ENCODE measurements around the gene PDZRN4.

Gene PDZRN4

DNA sequence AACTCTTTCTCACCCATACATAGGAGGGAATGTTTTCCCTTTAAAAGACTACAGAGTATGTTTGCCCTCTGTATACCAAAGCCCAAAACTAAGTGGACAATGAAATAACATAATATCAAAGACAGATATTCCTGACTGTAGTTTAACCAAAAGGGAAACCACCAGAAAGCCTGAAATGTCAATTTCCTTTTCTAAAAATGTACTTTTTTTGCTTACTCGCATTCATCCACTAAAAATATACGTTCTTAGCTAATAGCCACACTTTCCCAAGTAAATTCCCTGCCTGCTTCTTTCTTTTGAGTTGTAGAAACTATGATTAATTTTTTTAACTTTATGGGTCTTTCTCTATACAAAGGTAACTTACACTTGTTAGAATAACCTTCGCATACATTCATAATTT, 280.2 kb downstream of the PDZRN4 start:
- DNase-seq (ENCODE audit: low spot score) = no peak
- TF ChIP-seq CTCF (IDR thresholded peaks at IDR 0.05; ENCODE audit: borderline replicate concordance, control extremely low read depth, extremely low read depth, insufficient read depth, missing control alignments) = no peak
- in situ Hi-C loops (cut with MboI; ENCODE audit: low sequenced_read_pairs, unreplicated experiment) = no loop called here

- no peak for DNase-seq (ENCODE audit: low spot score)
- no peak for TF ChIP-seq CTCF (IDR thresholded peaks at IDR 0.05; ENCODE audit: borderline replicate concordance, control extremely low read depth, extremely low read depth, insufficient read depth, missing control alignments)
- in situ Hi-C loops (cut with MboI; ENCODE audit: low sequenced_read_pairs, unreplicated experiment) = no loop called here
Measured at GRCh38 chr12:41468756-41469155, 280.6 kb downstream of the PDZRN4 start.

- in situ Hi-C loops (cut with MboI; ENCODE audit: low sequenced_read_pairs, unreplicated experiment) = no loop called here
- no peak for DNase-seq (ENCODE audit: low spot score)
- no peak for TF ChIP-seq CTCF (IDR thresholded peaks at IDR 0.05; ENCODE audit: borderline replicate concordance, control extremely low read depth, extremely low read depth, insufficient read depth, missing control alignments)
Measured at GRCh38 chr12:41473441-41473840, 285.3 kb downstream of the PDZRN4 start.

DNA sequence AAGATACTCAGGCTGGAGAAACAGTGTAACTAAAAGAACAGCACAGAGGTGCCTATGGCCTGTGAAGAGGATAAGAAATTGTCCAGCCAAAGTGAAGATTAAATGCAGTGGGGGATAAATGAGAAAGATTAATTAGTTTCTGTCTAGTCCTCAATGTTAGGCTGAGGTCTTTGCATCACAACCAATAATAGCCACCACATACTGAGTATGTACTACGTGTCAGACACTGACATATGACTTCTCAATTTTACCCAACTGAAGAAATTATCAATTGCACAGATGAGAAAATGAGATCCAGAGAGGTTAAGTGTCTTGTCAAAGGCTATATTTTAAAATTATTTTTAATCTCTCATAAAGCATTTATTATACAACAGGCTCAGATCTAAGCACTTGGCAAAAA, 285.9 kb downstream of the PDZRN4 start:
- in situ Hi-C loops (cut with MboI; ENCODE audit: low sequenced_read_pairs, unreplicated experiment) = no loop called here
- no peak for TF ChIP-seq CTCF (IDR thresholded peaks at IDR 0.05; ENCODE audit: borderline replicate concordance, control extremely low read depth, extremely low read depth, insufficient read depth, missing control alignments)
- no peak for DNase-seq (ENCODE audit: low spot score)

DNA sequence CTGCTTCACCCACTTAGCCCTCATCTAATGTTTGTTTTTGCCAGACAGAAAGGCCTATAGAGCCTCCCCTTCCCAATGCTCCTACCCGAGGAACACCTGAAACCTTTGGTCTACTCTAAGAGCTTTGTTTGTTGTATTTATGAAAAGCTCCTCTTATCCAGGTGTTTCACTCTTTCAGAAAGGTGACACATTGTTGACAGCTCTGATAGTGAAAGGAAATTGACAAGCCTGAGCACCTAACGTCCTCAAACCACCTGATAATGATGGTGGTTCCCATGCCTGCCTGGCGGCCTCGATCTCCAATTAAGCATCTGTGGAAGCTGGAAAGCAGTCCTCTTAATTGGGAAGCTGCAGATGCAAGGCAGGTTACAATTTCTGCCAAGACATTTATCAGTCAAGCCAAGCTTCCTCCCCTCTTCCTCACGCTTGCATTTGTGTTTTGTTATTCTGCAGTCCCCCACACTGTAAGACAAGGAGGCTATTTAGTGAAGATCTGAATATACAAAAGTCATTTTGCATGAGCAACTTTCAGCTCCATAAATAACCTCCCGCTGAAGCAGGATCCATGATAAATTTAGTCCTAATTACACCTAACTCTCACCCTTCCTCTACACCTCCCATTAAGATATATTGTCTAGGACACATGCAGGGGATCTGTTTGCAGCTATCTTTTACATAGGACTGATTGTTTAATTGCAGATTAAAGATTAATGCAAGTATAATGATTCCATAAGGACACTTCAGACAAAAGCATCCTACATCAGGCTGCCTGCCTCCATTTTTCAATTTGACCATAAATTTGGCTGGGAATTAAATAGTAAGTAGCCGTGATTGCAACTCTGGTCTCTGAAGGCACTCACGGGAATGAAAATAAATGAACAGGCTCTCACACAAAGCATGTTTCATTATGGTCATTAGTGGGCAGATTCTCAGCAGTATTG, 288.6 kb downstream of the PDZRN4 start:
- no peak for TF ChIP-seq CTCF (IDR thresholded peaks at IDR 0.05; ENCODE audit: borderline replicate concordance, control extremely low read depth, extremely low read depth, insufficient read depth, missing control alignments)
- in situ Hi-C loops (cut with MboI; ENCODE audit: low sequenced_read_pairs, unreplicated experiment) = no loop called here
- DNase-seq (ENCODE audit: low spot score) = no peak

GRCh38 chr12:41479426-41479825, 291.3 kb downstream of the PDZRN4 start:
- in situ Hi-C loops (cut with MboI; ENCODE audit: low sequenced_read_pairs, unreplicated experiment) = no loop called here
- no peak for TF ChIP-seq CTCF (IDR thresholded peaks at IDR 0.05; ENCODE audit: borderline replicate concordance, control extremely low read depth, extremely low read depth, insufficient read depth, missing control alignments)

More at GRCh38 chr12:41479426-41479825, 291.3 kb downstream of the PDZRN4 start:
- DNase-seq (ENCODE audit: low spot score) = no peak
